SK-N-SH (cell line): ENCODE measurements around the gene JAK1.

Source experiments
- CTCF ChIP-seq: fragments of 200-600 bp; sonication (generic); IDR thresholded peaks from 2 replicates; pipeline ENCODE4 v1.6.1; 2017; ENCODE audit warnings: antibody characterized with exemption, mild to moderate bottlenecking, moderate library complexity
- YY1 ChIP-seq: IDR thresholded peaks from 2 replicates; pipeline ENCODE4 v1.4.0; 2012; ENCODE audit warnings: low read depth, mild to moderate bottlenecking
- ZBTB33 ChIP-seq: IDR thresholded peaks from 2 replicates; pipeline ENCODE4 v1.4.0; 2012; ENCODE audit warnings: low read depth, borderline replicate concordance

- TF ChIP-seq YY1 (no peak), CTCF (no peak), ZBTB33 (no peak)
These were observed 65.4 kb downstream of the JAK1 start for GRCh38 chr1:64900916-64901315.
